ENCODE measurements around the gene SUCLG2.

The SUCLG2 gene

DNA sequence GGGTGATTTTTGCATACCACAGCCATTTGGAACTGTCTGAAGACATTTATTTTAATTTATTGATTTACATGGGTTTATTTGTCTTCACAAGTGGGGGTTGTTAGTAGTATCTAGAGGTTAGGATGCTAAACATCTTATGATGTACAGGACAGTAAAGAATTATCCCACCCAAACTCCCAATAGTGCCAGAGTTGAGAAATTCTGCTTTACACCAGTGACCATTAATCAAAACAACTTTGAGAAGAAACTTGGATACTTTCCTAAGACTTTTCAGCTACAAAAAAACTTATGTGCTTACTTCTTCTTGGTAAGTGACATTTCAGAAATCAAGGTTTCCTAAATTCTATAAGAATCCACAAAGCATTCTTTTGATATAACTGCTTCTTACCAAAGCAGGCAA lies 156.7 kb downstream of the SUCLG2 start:
- no peaks in the 10 kb centered on the region for H3K4me1 Mint-ChIP-seq
- no peaks in the 10 kb centered on the region for H3K27me3 Mint-ChIP-seq
- no peak for ATAC-seq
- no peak overlapping the region for H3K27ac Mint-ChIP-seq
- peaks cover 36% of the 10 kb centered on the region for H3K36me3 Mint-ChIP-seq
- H3K9me3 Mint-ChIP-seq = no peaks in the 10 kb centered on the region
- no peak overlapping the region for H3K4me3 Mint-ChIP-seq

DNA sequence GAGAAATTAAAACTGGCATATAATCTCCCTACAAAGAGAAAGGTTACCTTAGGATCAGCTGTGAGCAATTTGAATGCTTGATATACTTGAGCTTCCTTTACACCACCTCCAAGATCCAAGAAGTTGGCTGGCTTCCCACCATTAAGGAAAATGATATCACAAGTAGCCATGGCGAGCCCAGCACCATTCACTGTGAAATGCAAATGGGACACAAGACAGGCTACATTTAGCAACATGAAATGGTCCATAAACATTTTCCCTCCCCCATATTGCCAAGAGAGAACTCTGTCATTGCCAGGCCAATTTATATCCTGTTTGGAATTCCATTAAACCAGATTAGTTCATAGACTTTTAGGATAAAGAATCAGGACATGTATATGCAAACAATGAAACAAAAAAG lies 158.7 kb downstream of the SUCLG2 start:
- Mint-ChIP-seq H3K4me3 (no peak overlapping the region), H3K36me3 (peaks cover 45% of the 10 kb centered on the region), H3K27me3 (no peaks in the 10 kb centered on the region), H3K4me1 (no peaks in the 10 kb centered on the region), H3K9me3 (no peaks in the 10 kb centered on the region), H3K27ac (no peak overlapping the region)
- ATAC-seq = no peak

DNA sequence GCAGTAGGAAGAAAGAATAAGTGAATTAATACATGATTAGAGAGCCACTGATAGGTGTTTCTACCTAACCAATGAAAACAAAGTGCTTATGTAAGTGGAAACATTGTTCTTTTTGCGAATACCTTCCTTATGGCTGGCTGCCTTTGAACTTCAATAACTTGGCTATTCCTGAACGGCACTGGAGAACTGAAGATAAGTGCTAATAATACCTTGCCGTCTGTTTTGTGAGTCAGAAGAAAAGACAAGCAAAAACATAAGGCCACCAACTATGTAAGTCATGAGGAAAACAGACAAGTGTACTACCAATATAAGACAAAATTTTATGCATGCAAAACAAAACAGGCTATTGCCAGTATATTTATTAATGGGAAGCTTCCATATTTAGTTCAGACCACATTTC lies 160.6 kb downstream of the SUCLG2 start:
- no peak overlapping the region for H3K27ac Mint-ChIP-seq
- H3K27me3 Mint-ChIP-seq = no peaks in the 10 kb centered on the region
- no peak for ATAC-seq
- H3K4me3 Mint-ChIP-seq = no peak overlapping the region
- no peaks in the 10 kb centered on the region for H3K4me1 Mint-ChIP-seq
- peaks cover 49% of the 10 kb centered on the region for H3K36me3 Mint-ChIP-seq
- no peaks in the 10 kb centered on the region for H3K9me3 Mint-ChIP-seq

DNA sequence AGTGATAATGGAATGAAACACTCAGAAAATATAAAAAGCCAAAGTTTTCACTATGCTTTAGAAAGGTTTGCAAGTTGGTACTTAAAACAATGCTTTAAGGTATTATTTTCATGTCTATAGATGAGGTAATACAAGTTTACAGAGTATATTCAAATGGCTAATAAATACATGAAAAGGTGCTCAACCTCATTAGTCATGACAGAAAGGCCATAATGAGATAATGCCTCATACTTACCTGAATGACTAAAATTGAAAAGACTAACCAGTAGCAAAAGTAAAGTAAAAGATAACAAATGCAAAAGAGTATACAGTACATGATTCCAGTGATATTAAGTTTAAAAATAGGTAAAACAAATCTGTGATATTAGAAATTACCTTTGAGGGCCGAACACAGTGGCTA lies 163.8 kb downstream of the SUCLG2 start:
- Mint-ChIP-seq H3K36me3 (peaks cover 50% of the 10 kb centered on the region), H3K27ac (no peak overlapping the region), H3K4me1 (no peaks in the 10 kb centered on the region), H3K9me3 (no peaks in the 10 kb centered on the region), H3K4me3 (no peak overlapping the region), H3K27me3 (no peaks in the 10 kb centered on the region)
- ATAC-seq = no peak

DNA sequence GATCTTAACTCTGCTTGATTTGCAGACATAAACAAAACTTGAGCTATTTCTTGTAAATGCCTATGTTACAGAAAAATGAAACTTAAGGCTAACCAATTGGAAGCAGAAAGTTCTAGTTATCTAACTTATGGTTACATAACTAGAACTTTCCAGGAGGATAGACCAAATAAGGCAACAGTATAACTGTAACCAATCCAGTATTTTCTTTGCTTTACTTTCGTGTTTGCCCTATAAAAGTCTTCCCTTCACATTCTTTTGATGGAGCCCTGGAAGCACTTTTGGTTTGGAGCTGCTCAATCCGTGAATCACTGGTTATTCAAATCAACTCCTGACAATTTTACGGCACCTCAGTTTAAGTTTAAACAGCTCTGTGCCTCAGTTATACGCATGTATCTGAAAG lies 164.6 kb downstream of the SUCLG2 start:
- no peak overlapping the region for H3K27ac Mint-ChIP-seq

DNA sequence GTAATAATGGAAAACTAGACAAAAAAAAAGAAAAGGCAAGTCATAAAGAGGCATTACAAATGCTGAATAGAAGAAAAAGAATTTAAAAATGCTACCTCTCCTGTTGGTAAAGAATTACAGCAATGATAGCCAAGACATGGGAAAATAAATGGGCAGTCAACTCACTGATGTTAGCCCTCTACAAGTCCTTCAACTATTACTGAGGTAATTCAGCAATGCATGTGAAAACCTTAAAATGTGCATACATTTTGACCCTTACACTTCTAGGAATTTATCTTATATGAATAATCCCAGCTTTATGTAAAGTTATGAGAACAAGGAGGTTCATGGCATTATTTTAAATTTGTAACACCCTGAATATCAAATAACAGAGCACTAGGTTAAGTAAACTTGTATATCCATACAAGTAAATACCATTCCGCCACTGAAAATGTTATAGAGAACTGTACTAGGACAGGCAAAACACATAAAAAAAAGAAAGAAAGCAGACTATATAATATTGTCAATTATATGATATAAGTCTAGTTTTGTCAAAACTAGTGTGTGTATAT lies 166.8 kb downstream of the SUCLG2 start:
- ATAC-seq = no peak
- no peaks in the 10 kb centered on the region for H3K27me3 Mint-ChIP-seq
- H3K9me3 Mint-ChIP-seq = no peaks in the 10 kb centered on the region
- no peak overlapping the region for H3K27ac Mint-ChIP-seq
- H3K4me1 Mint-ChIP-seq = no peaks in the 10 kb centered on the region
- no peak overlapping the region for H3K4me3 Mint-ChIP-seq
- H3K36me3 Mint-ChIP-seq = peaks cover 43% of the 10 kb centered on the region

More for the DNA sequence above, 164.6 kb downstream of the SUCLG2 start:
- H3K4me3 Mint-ChIP-seq = no peak overlapping the region
- no peaks in the 10 kb centered on the region for H3K4me1 Mint-ChIP-seq
- H3K9me3 Mint-ChIP-seq = no peaks in the 10 kb centered on the region
- ATAC-seq = no peak
- peaks cover 43% of the 10 kb centered on the region for H3K36me3 Mint-ChIP-seq
- H3K27me3 Mint-ChIP-seq = no peaks in the 10 kb centered on the region

DNA sequence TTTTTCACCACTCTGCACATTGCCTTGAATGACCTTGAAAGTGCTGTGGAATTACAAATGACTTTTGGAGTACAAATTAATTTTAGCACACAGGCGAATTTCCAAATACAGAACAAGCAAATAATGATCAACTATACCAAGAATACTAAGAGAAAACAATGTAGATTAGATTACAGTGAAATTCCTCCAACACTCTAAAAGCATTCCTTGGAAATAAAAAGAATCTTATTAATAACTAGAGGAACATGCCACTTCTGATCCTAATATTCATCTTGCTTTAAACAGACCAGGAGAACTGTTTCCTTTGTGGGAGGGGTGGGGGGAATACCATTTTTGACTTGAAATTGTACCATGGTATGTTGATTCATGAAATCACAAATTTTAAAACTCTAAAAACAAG lies 167.5 kb downstream of the SUCLG2 start:
- Mint-ChIP-seq H3K4me3 (no peak overlapping the region), H3K36me3 (peaks cover 46% of the 10 kb centered on the region), H3K27me3 (no peaks in the 10 kb centered on the region), H3K4me1 (no peaks in the 10 kb centered on the region), H3K27ac (no peak overlapping the region), H3K9me3 (no peaks in the 10 kb centered on the region)
- ATAC-seq = no peak

DNA sequence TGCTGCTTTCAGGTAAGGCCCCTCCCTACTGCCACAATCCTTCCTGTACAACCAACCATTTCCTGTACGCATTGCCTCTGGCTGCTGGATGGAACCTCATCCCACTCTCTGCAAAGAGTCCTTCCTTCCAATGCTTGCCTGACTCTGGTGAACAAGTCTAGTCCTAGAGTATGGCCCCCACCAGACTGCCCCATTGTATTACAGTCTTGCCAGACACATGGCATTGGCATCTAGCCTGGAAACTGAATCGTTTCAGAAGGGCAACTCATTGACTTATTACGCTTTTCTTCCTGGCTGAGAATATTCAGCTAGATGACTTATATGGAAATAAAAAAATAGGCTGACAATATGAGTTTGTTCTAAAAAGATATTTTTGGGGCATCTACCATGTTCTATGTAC lies 170.3 kb downstream of the SUCLG2 start:
- H3K4me3 Mint-ChIP-seq = no peak overlapping the region
- peaks cover 44% of the 10 kb centered on the region for H3K36me3 Mint-ChIP-seq
- ATAC-seq = no peak
- no peaks in the 10 kb centered on the region for H3K4me1 Mint-ChIP-seq
- H3K27ac Mint-ChIP-seq = no peak overlapping the region
- no peaks in the 10 kb centered on the region for H3K9me3 Mint-ChIP-seq
- H3K27me3 Mint-ChIP-seq = no peaks in the 10 kb centered on the region

DNA sequence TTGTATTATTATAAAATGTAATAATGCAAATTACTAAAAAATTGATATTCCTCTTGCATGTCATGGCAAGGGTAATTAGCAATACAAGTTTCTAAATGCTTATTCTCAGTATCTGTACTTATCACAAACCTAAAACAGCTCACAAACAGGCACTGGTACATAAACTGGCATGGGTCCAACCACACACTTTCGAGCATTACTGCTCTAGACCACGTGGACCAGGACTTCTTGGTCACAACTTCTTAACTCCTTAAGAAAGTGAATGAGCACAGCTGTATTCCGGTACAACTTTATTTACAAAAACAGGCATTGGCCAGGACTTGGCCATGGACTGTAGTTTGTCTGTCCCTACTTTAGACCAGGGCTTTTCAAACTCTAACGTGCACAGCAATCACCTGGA lies 173.3 kb downstream of the SUCLG2 start:
- Mint-ChIP-seq H3K27ac (no peak overlapping the region), H3K4me1 (no peaks in the 10 kb centered on the region)

DNA sequence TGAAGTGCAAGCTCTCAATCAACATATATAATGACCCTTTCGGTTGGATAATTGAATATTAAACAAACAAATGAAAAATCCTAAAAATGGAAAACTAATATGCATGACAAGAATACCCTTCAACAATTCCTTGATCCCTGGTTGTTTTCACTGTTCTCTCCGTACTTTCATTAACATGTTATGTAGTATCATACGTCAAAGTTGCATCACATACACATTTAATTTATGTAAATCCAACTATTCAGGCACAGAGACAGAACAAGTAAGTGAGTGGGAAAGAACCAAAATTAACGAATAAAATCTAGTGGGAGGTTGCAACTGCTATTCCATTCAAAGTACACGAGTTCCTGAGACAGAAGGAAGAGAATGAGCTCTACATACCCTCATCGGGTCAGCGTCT lies 176.0 kb downstream of the SUCLG2 start:
- H3K4me1 Mint-ChIP-seq = no peaks in the 10 kb centered on the region
- no peaks in the 10 kb centered on the region for H3K9me3 Mint-ChIP-seq
- no peak for ATAC-seq
- no peak overlapping the region for H3K27ac Mint-ChIP-seq
- no peaks in the 10 kb centered on the region for H3K27me3 Mint-ChIP-seq
- no peak overlapping the region for H3K4me3 Mint-ChIP-seq
- peaks cover 61% of the 10 kb centered on the region for H3K36me3 Mint-ChIP-seq

More for the DNA sequence above, 173.3 kb downstream of the SUCLG2 start:
- Mint-ChIP-seq H3K9me3 (no peaks in the 10 kb centered on the region), H3K4me3 (no peak overlapping the region), H3K36me3 (peaks cover 55% of the 10 kb centered on the region), H3K27me3 (no peaks in the 10 kb centered on the region)
- no peak for ATAC-seq

DNA sequence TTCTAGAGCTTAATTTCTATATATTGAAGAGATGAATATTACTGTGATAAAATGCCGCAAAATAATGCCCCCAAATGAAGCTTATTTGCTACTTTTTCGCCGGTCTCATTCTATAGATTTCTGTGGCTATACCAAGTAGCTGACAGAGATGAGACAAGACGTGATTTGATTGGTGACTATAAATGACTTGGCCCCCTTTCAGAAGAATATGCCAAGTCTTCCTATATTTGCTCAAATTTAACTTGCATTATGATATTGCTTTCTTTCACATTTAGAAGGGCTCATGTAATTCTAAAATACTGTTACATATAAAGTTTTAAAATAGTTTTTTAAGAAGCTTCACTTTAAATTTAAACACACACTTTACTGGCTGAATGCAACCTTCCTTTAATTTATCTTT lies 180.1 kb downstream of the SUCLG2 start:
- no peak overlapping the region for H3K4me3 Mint-ChIP-seq
- H3K9me3 Mint-ChIP-seq = no peaks in the 10 kb centered on the region
- no peaks in the 10 kb centered on the region for H3K4me1 Mint-ChIP-seq
- H3K27ac Mint-ChIP-seq = no peak overlapping the region
- no peaks in the 10 kb centered on the region for H3K27me3 Mint-ChIP-seq
- ATAC-seq = no peak
- peaks cover 56% of the 10 kb centered on the region for H3K36me3 Mint-ChIP-seq

DNA sequence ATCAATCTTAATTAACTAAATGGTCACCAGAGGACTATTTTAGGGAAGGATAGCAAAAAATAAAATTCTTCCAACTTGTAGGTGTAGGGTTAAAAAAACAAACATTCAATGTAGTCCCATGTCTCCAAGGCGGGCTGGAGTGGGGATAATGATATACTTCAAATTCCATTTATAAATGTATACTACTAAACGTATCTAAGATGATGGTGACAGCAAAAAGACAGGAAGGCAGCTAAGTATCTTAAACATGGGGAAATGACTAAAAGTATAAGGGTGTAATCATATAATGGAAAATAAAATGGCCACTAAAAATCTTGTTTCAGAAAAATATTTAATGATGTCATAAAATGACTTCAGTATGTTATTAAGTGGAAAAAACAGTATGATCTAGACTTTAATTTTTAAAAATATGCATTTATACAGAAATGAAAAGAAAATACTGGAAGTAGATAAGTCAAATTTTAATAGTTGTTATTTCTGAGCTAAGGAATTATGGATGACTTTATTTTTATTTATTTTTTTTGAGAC lies 181.7 kb downstream of the SUCLG2 start:
- Mint-ChIP-seq H3K4me1 (no peaks in the 10 kb centered on the region), H3K27ac (no peak overlapping the region), H3K27me3 (no peaks in the 10 kb centered on the region), H3K4me3 (no peak overlapping the region), H3K36me3 (peaks cover 63% of the 10 kb centered on the region), H3K9me3 (no peaks in the 10 kb centered on the region)
- no peak for ATAC-seq

DNA sequence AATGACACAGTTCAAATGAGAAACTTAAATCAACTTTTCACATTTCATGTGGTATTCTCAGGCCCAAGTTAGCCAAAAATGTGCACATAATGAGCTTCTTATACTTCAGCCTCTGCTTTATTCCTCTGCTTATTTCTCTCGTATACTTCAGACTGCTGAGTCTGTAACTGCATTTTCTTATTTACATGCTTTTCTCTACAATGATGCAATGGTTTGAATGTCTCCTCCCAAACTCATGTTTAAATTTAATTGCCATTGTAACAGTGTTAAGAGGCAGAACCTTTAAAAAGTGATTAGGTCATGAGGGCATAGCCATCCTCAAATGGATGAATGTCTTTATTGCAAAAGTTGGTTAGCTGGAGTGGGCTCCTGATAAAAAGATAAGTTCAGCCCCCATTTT lies 184.2 kb downstream of the SUCLG2 start:
- H3K36me3 Mint-ChIP-seq = peaks cover 62% of the 10 kb centered on the region
- H3K4me3 Mint-ChIP-seq = no peak overlapping the region
- H3K27me3 Mint-ChIP-seq = no peaks in the 10 kb centered on the region
- no peak overlapping the region for H3K27ac Mint-ChIP-seq
- H3K4me1 Mint-ChIP-seq = no peaks in the 10 kb centered on the region
- ATAC-seq = no peak
- H3K9me3 Mint-ChIP-seq = no peaks in the 10 kb centered on the region

DNA sequence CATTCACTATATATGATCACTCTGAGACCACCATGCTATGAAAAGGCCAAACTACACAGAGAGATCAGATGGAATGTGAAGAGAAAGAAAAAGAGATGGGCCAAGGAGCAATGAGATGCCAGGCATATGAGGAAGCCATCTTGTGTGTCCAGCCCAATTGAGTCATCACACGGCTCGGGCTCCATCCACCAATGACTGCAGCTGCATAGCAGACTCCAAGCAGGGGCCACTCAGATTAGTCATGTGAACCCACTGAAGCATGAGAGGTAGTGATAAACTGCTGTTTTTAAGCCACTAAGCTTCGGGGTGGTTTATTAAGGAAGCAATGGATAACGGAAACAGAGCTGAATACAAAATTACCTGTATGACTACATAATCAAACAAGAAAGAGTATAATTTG lies 185.9 kb downstream of the SUCLG2 start:
- Mint-ChIP-seq H3K4me3 (no peak overlapping the region), H3K36me3 (peaks cover 58% of the 10 kb centered on the region)

DNA sequence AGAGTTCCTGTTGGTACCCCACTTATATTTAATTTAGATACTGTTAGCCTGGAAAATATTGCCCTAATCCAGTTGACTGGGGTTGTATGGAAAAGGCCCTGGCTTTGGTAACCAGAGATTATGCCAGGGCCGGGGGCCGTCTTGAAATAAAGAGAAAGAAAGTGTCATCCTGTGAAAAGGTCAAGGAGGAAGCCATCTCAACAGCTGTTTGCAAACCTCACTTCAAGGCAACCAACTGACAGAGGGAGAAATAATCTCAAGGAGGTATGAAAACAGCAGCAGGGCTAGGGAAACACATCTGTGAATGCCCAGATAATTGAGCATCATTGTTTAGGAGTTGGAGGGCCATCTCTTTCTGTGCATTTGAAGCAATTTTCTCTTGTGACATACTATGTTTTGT lies 190.8 kb downstream of the SUCLG2 start:
- H3K9me3 Mint-ChIP-seq = no peaks in the 10 kb centered on the region

More for the DNA sequence above, 185.9 kb downstream of the SUCLG2 start:
- Mint-ChIP-seq H3K9me3 (no peaks in the 10 kb centered on the region), H3K27ac (no peak overlapping the region), H3K27me3 (no peaks in the 10 kb centered on the region), H3K4me1 (no peaks in the 10 kb centered on the region)
- ATAC-seq = no peak

DNA sequence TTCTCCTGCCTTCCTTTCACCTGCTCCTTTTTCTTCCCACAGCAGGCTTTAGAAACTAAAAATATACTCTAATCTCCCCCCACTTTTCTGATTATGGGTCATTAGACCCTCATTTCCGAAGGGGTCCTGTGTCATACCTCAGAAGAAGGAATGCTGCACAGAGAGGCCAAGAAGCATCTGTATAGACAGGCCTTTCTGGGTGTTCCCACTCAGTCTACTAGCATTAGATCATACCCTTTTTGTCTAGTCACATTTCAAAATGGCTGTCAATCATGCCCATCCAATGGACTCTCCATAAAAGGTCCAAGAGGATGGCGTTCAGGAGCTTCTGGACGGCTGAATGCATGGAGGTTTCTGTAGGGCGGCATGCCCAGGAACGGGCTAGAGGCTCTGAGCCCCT lies 192.2 kb downstream of the SUCLG2 start:
- no peaks in the 10 kb centered on the region for H3K9me3 Mint-ChIP-seq
- H3K4me3 Mint-ChIP-seq = no peak overlapping the region
- H3K4me1 Mint-ChIP-seq = no peaks in the 10 kb centered on the region
- H3K27ac Mint-ChIP-seq = no peak overlapping the region
- peaks cover 39% of the 10 kb centered on the region for H3K36me3 Mint-ChIP-seq
- no peaks in the 10 kb centered on the region for H3K27me3 Mint-ChIP-seq
- ATAC-seq = no peak

More for the DNA sequence above, 190.8 kb downstream of the SUCLG2 start:
- Mint-ChIP-seq H3K36me3 (peaks cover 52% of the 10 kb centered on the region), H3K27me3 (no peaks in the 10 kb centered on the region), H3K27ac (no peak overlapping the region), H3K4me3 (no peak overlapping the region), H3K4me1 (no peaks in the 10 kb centered on the region)
- no peak for ATAC-seq

Measured in stimulated activated memory B cell treated with anti-CD40 and anti-IgM and Interleukin-4, amounts not matched to agents 10 μg/mL and 1 μg/mL and 100 μg/mL, for 72 hours (primary cell).